MCF 10A (cell line): ENCODE data around the gene L3MBTL3. TPM values are rescaled to one million over a fixed set of nuclear protein-coding genes. Genes with fewer than 3 reads are reported as not detected.

Experiments used
- BruUV-seq: library from RNA; stranded (reverse); fragments of 400-500 nt; replicated peaks from 2 replicates; lab custom pipeline; 2021; lab: Mats Ljungman, UMichigan
- CTCF ChIA-PET: fragments of 300-600 bp; sonication (Branson Sonifier 250); formaldehyde crosslinking; extraction: SDS; loops from one replicate; lab custom pipeline; 2021; ENCODE audit warnings: antibody characterized with exemption, inconsistent platforms; lab: Yijun Ruan, JAX
- POLR2A ChIA-PET: fragments of 300-600, 350-650 bp; sonication (Branson Sonifier 250); formaldehyde crosslinking; extraction: SDS; loops from one replicate; lab custom pipeline; 2020; ENCODE audit warnings: antibody characterized with exemption, inconsistent platforms; lab: Yijun Ruan, JAX
- DNase-seq: peaks from one replicate; pipeline ENCODE4 v3.0.0-alpha.2; 2018; ENCODE audit not compliant: unreplicated experiment
- H3K27ac Mint-ChIP-seq: one replicate; pipeline ENCODE4 v1.8.0; 2022; ENCODE audit warnings: mild to moderate bottlenecking, low read depth, mixed read lengths; ENCODE audit not compliant: unreplicated experiment
- H3K27me3 Mint-ChIP-seq: one replicate; pipeline ENCODE4 v1.8.0; 2022; ENCODE audit warnings: mixed read lengths; ENCODE audit not compliant: insufficient read depth, unreplicated experiment
- H3K36me3 Mint-ChIP-seq: one replicate; pipeline ENCODE4 v1.8.0; 2022; ENCODE audit warnings: mild to moderate bottlenecking, moderate library complexity, mixed read lengths; ENCODE audit not compliant: insufficient read depth, unreplicated experiment
- H3K4me1 Mint-ChIP-seq: one replicate; pipeline ENCODE4 v1.8.0; 2022; ENCODE audit warnings: mixed read lengths; ENCODE audit not compliant: insufficient read depth, unreplicated experiment
- H3K4me3 Mint-ChIP-seq: one replicate; pipeline ENCODE4 v1.8.0; 2022; ENCODE audit warnings: mild to moderate bottlenecking, moderate library complexity, mixed read lengths; ENCODE audit not compliant: unreplicated experiment
- H3K9me3 Mint-ChIP-seq: one replicate; pipeline ENCODE4 v1.8.0; 2022; ENCODE audit warnings: mixed read lengths; ENCODE audit not compliant: unreplicated experiment
- intact Hi-C: fragments of 100-400 bp; cut with micrococcal nuclease; formaldehyde crosslinking; loops from 2 replicates; pipeline ENCODE4 v1.14.1; 2022
- total RNA-seq: library from RNA; stranded (reverse); gene quantifications from 2 replicates; pipeline ENCODE4 v1.2.3, GENCODE V29; 2022
- TF ChIP-seq, protein P1 (sequence below): fragments of 200-600 bp; IDR thresholded peaks from one replicate; pipeline ENCODE4 v1.8.0; 2022; ENCODE audit warnings: antibody characterized with exemption, mild to moderate bottlenecking; ENCODE audit not compliant: unreplicated experiment

Gene L3MBTL3
- total RNA-seq, 1 experiment from 2014 or later: 5.2 TPM

DNA sequence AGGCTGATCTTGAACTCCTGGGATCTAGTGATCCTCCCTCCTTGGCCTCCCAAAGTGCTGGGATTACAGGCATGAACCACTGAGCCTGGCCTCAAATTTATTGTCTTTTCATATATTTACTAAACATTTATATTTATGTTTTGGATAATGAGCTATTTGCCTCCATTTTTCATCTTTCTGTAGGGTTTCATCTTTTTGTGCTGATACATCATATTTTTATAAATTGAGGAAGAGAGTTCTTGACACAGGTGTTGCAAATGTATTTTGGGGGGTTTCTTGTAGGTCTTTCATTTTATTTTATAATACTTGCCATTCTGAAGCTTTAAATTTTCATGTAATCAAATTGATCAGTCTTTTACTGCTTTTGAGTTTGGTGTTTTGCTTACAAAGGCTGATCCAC lies 72.4 kb downstream of the L3MBTL3 start:
- POLR2A ChIA-PET: interaction anchor here (1.1 kb wide), 1 partner anchor 16 kb away, joined by 4 read pairs; no protein-coding TSS in a partner anchor

DNA sequence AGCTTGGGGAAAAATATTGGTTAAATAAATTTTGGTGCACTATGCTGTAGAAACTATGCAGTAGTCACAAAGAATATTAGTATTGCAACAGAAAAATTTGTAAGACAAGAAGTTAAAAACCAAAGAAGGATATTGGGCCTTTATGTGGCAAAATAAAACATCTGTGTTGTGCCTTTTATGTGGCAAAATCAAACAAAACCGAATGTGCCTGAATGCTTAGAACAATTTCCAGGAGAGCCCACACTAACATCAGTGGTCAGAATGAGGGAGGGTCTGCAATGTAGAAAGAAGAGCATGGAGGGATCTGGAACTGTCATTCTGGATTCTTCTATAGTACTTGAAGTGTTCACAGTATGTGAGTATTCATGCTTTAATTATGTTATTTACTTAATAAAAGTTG lies 75.2 kb downstream of the L3MBTL3 start:
- BruUV-seq: no TSS peak
- CTCF ChIA-PET: no interaction called here
- no peak for DNase-seq
- intact Hi-C loops: no loop called here
- Mint-ChIP-seq H3K27me3 (no peaks in the 10 kb centered on the region), H3K9me3 (no peaks in the 10 kb centered on the region), H3K36me3 (peaks cover 10% of the 10 kb centered on the region), H3K4me3 (no peak overlapping the region), H3K27ac (no peak overlapping the region), H3K4me1 (no peaks in the 10 kb centered on the region)
- POLR2A ChIA-PET: no interaction called here
- TF ChIP-seq, protein P1, sequence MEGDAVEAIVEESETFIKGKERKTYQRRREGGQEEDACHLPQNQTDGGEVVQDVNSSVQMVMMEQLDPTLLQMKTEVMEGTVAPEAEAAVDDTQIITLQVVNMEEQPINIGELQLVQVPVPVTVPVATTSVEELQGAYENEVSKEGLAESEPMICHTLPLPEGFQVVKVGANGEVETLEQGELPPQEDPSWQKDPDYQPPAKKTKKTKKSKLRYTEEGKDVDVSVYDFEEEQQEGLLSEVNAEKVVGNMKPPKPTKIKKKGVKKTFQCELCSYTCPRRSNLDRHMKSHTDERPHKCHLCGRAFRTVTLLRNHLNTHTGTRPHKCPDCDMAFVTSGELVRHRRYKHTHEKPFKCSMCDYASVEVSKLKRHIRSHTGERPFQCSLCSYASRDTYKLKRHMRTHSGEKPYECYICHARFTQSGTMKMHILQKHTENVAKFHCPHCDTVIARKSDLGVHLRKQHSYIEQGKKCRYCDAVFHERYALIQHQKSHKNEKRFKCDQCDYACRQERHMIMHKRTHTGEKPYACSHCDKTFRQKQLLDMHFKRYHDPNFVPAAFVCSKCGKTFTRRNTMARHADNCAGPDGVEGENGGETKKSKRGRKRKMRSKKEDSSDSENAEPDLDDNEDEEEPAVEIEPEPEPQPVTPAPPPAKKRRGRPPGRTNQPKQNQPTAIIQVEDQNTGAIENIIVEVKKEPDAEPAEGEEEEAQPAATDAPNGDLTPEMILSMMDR: no peak

More for the DNA sequence above, 72.4 kb downstream of the L3MBTL3 start:
- Mint-ChIP-seq H3K4me1 (no peaks in the 10 kb centered on the region), H3K27me3 (no peaks in the 10 kb centered on the region), H3K9me3 (no peaks in the 10 kb centered on the region), H3K4me3 (no peak overlapping the region), H3K36me3 (peaks cover 17% of the 10 kb centered on the region), H3K27ac (no peak overlapping the region)
- no TSS peak for BruUV-seq
- CTCF ChIA-PET: no interaction called here
- DNase-seq: no peak
- TF ChIP-seq, protein P1: no peak
- intact Hi-C loops: no loop called here

DNA sequence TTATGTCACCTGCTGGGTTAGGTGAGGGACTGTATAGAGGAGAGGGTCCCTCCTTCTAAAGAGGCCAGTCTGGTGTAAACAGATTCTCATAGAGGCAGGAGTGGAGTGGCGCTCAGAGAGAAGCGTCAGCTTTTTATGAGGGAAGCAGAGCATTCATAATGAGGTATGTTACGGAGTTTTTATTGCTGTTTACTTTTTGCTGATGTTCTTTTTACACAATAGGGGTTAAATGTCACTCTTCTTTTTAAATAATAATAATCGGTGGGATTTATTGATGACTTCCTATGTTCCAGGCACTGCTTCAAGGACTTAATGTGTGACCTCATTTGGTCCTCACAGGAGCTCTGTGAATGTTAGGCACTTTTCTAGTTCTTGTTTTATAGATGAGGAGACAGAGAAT lies 79.9 kb downstream of the L3MBTL3 start:
- Mint-ChIP-seq H3K9me3 (no peaks in the 10 kb centered on the region), H3K36me3 (peaks cover 10% of the 10 kb centered on the region), H3K27me3 (no peaks in the 10 kb centered on the region), H3K4me3 (no peak overlapping the region), H3K4me1 (no peaks in the 10 kb centered on the region), H3K27ac (no peak overlapping the region)
- ChIA-PET POLR2A (no interaction called here), CTCF (no interaction called here)
- no peak for DNase-seq
- intact Hi-C loops: no loop called here
- TF ChIP-seq, protein P1: no peak
- no TSS peak for BruUV-seq

- ChIA-PET CTCF (interaction anchor here (1.0 kb wide), 1 partner anchor 9 kb away, joined by 3 read pairs; no protein-coding TSS in a partner anchor), POLR2A (no interaction called here)
- Mint-ChIP-seq H3K9me3 (no peaks in the 10 kb centered on the region), H3K36me3 (peaks cover 7% of the 10 kb centered on the region), H3K27ac (no peak overlapping the region), H3K27me3 (no peaks in the 10 kb centered on the region), H3K4me3 (no peak overlapping the region), H3K4me1 (no peaks in the 10 kb centered on the region)
- BruUV-seq: no TSS peak
- DNase-seq: no peak
- intact Hi-C loops: no loop called here
- TF ChIP-seq, protein P1: no peak
Measured at GRCh38 chr6:130099119-130099518, 80.7 kb downstream of the L3MBTL3 start.
